Measurements from ENCODE around the gene ANKRD23.

Gene ANKRD23

GRCh38 chr2:96882230-96882629 lies 38.4 kb upstream of the ANKRD23 start:
- TF ChIP-seq CTCF (IDR thresholded peaks at IDR 0.05; ENCODE audit: low read depth, low read length): no peak
- no peaks in the 10 kb centered on the region for H3K27me3 ChIP-seq
- no peak overlapping the region for H3K4me3 ChIP-seq (ENCODE audit: low read depth, low read length)
- no peaks in the 10 kb centered on the region for H3K9me3 ChIP-seq
- DNase-seq: no peak
- H3K4me1 ChIP-seq: no peaks in the 10 kb centered on the region
- H3K36me3 ChIP-seq: no peaks in the 10 kb centered on the region

DNA sequence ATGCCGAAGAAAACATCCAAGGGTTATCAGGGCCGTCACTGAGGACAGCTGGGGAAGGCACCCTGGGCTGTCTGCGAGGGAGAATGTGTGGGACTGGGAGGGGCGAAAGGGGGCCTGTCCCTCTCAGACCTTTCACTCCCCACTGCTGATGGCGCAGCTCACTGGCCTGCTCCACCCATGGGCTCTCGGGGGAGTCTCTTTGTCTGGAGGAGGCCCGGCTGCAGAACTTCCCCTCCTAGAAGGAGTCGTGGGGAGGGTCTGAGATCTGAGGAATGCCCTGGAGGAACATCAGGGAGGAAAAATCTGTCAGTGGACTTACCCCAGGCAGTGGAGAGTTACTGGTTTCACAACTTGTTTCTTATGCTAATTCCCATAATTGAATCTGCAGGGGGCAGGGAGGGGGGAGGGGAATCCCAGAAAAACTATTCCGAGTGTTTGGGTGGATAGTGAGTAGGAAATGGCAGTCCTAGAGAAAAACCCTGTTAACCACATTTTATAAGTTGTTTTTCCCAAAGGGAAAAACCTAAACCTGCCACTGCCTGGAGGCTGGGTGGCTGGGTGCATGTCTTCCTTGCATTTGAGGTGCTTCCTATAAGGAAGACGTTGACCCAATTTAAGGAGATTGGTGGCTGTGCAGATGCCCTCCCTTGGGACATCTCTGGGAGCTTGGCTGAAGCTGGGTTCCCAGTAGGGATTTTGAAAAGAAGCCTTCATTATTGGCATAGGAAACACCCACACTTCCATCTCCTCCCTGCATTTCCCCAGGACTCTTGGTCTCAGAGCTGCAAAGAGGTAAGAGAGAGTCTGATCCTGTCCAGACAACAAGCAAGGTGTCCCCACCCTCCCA lies 37.8 kb upstream of the ANKRD23 start:
- TF ChIP-seq CTCF (IDR thresholded peaks at IDR 0.05; ENCODE audit: low read depth, low read length): no peak
- no peaks in the 10 kb centered on the region for H3K27me3 ChIP-seq
- DNase-seq: no peak
- H3K9me3 ChIP-seq: no peaks in the 10 kb centered on the region
- H3K4me3 ChIP-seq (ENCODE audit: low read depth, low read length): no peak overlapping the region
- no peaks in the 10 kb centered on the region for H3K4me1 ChIP-seq
- H3K36me3 ChIP-seq: no peaks in the 10 kb centered on the region

DNA sequence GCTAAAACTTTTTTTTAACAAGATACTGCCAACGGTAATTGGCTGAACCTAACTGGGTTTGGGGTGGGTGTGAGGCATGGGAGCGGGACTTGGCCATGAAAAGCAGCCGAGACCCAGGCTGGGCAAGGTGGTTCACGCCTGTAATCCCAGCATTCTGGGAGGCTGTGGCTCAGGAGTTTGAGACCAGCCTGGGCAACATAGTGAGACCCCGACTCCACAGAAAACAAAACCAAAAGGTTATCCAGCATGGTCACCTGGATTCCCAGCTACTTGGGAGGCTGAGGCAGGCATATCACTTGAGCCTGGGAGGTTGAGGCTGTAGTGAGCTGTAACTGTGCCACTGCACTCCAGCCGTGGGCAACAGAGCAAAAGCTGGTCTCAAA lies 37.1 kb upstream of the ANKRD23 start:
- TF ChIP-seq CTCF (IDR thresholded peaks at IDR 0.05; ENCODE audit: low read depth, low read length): no peak
- no peaks in the 10 kb centered on the region for H3K9me3 ChIP-seq
- no peak overlapping the region for H3K4me3 ChIP-seq (ENCODE audit: low read depth, low read length)
- no peak for DNase-seq
- H3K4me1 ChIP-seq: peaks cover 2% of the 10 kb centered on the region
- H3K36me3 ChIP-seq: no peaks in the 10 kb centered on the region
- no peaks in the 10 kb centered on the region for H3K27me3 ChIP-seq

DNA sequence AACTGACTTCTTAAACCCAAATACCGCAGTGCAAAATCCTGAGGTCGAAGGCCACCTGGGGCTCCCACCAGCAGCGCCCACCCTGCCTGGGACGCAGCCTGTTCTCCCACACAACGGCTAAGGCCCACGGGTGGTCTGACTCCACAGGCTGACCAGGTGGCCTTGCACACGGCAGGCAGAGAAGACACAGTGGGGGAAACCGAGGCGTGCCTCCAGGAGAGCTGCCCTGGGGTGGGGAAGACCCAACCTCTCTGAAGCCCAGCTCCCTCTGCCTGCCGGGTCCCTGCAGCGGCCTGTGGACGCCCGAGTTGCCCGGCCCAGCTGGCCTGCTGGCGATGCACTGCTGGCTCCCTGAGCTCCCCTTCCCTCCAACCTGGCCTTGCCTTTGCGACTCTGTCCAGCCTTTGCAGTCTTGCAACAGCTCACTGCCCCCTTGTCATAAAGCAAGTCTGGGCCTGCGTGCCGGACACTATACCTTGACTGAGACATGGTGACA lies 35.8 kb upstream of the ANKRD23 start:
- Histone ChIP-seq H3K36me3 (no peaks in the 10 kb centered on the region), H3K4me3 (ENCODE audit: low read depth, low read length) (no peak overlapping the region), H3K4me1 (peaks cover 10% of the 10 kb centered on the region), H3K9me3 (no peaks in the 10 kb centered on the region), H3K27me3 (no peaks in the 10 kb centered on the region)
- DNase-seq: no peak
- TF ChIP-seq CTCF (IDR thresholded peaks at IDR 0.05; ENCODE audit: low read depth, low read length): no peak

- Histone ChIP-seq H3K36me3 (no peaks in the 10 kb centered on the region), H3K4me1 (peaks cover 16% of the 10 kb centered on the region), H3K9me3 (no peaks in the 10 kb centered on the region), H3K4me3 (ENCODE audit: low read depth, low read length) (no peak overlapping the region), H3K27me3 (no peaks in the 10 kb centered on the region)
- DNase-seq: no peak
- TF ChIP-seq CTCF (IDR thresholded peaks at IDR 0.05; ENCODE audit: low read depth, low read length): no peak
Observed at GRCh38 chr2:96878796-96879544, 35.1 kb upstream of the ANKRD23 start.

DNA sequence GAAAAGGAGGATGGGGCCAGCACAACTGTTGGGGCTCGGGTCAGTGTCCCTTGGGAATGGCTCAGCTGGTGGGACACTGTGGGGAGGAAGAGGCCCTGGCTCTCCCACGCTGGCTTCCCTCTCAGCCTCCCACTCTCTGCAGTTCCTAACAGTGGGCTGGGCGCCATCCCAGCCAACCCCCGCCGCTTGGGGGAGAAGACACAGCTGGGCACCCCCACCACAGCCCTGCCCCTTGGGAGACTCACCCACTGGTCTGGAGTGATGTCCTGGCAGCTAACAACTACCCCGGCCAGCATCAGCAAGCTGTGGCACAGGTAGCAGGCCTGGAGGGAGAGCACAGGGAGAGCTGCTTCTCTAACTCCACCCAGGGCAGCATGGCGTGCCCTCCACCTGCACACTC lies 34.4 kb upstream of the ANKRD23 start:
- Histone ChIP-seq H3K9me3 (no peaks in the 10 kb centered on the region), H3K4me1 (peaks cover 16% of the 10 kb centered on the region), H3K27me3 (no peaks in the 10 kb centered on the region), H3K36me3 (no peaks in the 10 kb centered on the region), H3K4me3 (ENCODE audit: low read depth, low read length) (no peak overlapping the region)
- DNase-seq: no peak
- TF ChIP-seq CTCF (IDR thresholded peaks at IDR 0.05; ENCODE audit: low read depth, low read length): no peak

Data from BE2C (cell line).